ENCODE measurements around the gene ADCY7.

The ADCY7 gene

DNA sequence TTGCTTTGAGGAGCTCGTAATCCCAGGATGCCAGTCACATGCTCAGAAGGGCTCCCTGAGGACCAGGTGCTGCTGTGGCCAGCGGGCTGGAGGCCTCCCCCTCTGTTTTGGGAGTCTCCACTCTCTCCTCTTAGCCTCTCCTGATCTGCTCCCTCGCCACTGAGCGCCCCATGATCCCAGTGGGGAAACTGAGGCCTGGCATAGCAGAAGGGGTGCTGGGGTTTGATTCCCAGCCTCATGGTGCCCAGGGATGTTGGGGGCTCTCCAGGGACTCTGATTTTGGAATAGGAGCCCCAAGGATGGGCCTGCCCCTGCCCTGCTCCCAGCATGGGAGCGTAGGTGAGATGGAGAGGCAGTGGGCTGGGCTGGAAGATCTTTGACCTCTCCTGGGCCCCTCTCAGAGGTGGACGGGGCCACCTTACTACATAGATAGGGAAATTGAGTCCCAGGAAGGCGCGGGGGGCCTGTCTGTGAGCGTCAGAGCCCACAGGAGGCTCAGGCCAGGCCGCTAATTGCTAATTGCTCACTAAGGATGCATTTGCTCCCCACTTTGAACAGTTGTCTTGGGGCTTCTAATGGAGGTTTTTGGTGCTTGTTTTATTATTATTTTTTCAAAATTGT is 525 bp upstream of the ADCY7 start:
- in situ Hi-C loops (cut with MboI; ENCODE audit: low sequenced_read_pairs), result loop anchor here (10.0 kb wide), 1 partner anchor 49 kb away; no protein-coding TSS in a partner anchor

DNA sequence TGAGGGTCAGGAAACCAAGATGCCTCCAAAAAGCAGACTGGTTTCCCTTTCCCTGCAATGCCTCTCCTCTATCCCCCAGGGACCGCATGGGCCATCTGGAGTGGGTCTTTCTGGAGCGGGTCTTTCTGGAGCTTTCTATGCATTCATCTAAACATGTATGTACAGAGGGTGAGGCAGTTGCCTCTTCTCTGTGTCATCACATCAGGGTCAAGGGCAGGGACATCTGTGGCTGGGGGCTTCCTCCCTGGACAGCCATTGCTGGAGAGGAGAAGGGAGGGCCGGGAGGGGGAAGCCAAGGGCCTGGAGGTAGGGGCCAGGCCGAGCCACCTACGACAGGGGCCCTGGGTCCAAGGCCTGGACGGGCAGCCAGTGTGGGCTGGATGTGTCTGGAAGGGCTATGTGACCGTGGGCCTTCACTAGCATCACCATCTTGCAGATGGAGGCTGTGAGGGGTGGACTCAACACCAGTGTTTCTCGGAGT is 840 bp downstream of the ADCY7 start:
- in situ Hi-C loops (cut with MboI; ENCODE audit: low sequenced_read_pairs), result loop anchor here (10.0 kb wide), 1 partner anchor 48 kb away; no protein-coding TSS in a partner anchor

DNA sequence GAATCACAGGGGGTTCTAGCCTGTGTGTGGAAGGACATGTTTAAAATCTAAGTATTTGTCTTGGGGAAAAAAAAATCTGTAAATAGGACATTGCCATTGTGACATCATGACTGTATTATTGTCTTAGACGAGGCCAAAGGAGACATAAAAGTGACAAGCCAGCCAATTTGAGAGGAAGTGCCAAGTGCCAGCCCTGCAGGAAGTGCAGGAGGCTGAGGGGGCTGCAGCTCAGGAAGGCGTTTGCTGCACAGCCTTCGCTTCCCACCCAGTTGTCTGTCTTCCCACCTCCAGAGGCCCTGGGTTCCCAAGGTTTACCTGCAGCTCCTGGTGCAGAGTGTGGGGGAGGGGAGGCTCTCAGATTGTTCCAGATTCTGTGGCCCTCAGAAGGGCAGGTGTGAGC is 1.3 kb downstream of the ADCY7 start:
- in situ Hi-C loops (cut with MboI; ENCODE audit: low sequenced_read_pairs), result loop anchor here (10.0 kb wide), 1 partner anchor 47 kb away; no protein-coding TSS in a partner anchor

DNA sequence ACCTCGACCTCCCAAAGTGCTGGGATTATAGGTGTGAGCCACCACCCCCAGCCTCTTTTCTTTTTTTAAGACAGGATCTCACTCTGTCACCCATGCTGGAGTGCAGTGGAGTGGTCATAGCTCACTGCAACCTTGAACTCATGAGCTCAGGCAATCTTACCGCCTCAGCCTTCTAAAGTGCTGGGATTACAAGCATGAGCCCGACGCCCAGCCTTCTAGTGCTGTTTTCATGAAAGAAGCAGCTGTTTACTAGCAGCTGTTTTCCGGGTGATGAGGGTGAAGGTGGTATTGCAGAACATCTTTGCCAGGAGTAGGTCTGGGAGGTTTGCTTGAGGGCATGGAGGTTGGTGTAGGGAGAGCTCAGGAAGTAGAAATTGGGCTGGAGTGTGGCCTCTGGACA is 2.0 kb downstream of the ADCY7 start:
- in situ Hi-C loops (cut with MboI; ENCODE audit: low sequenced_read_pairs), result loop anchor here (10.0 kb wide), 1 partner anchor 46 kb away; no protein-coding TSS in a partner anchor

DNA sequence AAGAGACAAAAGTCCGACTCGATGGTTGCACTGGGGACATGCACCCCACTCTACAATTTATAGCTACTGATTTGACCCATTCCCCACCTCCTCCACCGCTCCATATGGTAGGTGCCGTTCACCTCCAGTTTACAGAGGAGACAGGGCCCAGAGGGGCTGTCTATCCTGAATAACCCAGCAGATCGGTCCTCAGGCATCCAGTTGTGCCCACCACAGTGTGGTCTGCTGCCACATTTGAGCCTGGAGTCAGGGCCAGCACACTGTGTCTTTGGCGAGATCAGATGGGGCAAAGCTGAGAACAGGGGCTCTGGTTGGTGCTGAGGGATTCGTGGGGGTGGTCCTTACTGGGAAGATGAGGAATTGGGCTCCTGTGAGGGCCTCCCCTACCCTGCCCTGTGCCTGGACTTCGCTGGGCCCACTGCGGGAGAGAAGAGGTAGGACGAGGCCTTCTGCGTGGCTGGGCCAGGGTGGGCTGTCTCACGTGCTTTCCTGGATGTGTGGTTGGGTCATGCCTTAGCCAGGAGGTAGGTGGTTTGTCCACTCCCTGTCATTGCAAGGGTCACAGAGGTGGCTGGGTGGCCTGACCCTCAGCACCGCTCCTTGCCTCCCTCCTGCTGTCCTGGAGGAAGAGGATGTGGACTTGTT is 2.8 kb downstream of the ADCY7 start:
- in situ Hi-C loops (cut with MboI; ENCODE audit: low sequenced_read_pairs), result loop anchor here (10.0 kb wide), 1 partner anchor 46 kb away; no protein-coding TSS in a partner anchor

DNA sequence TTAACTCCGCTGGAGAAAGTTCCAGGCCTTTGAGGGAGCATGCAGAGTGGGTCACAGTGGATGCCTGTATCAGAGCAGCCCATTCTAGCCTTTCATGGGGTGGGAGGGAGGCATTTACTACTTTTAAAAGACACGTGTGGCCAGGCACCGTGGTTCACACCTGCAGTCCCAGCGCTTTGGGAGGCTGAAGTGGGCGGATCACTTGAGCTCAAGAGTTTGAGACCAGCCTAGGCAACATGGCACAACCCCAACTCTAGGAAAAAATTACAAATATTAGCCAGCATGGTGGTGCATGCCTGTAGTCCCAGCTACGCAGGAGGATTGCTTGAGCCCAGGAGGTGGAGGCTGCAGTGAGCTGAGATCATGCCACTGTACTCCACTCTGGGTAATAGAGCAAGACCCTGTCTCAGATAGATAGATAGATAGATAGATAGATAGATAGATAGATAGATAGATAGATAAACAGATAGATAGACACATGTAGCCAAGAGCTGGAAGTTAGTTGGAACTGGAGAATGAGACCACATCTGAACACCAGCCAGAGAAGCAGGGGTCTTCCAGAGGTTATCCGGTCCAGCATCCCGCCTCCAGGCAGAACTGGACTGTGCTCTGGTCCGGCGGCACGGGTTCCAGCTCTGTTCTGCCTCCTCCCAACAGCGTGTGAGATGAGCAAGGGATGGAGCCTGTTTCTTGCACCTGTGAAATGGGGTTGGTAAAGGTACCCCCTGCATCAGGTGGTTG is 3.6 kb downstream of the ADCY7 start:
- in situ Hi-C loops (cut with MboI; ENCODE audit: low sequenced_read_pairs), result loop anchor here (10.0 kb wide), 1 partner anchor 45 kb away; no protein-coding TSS in a partner anchor

DNA sequence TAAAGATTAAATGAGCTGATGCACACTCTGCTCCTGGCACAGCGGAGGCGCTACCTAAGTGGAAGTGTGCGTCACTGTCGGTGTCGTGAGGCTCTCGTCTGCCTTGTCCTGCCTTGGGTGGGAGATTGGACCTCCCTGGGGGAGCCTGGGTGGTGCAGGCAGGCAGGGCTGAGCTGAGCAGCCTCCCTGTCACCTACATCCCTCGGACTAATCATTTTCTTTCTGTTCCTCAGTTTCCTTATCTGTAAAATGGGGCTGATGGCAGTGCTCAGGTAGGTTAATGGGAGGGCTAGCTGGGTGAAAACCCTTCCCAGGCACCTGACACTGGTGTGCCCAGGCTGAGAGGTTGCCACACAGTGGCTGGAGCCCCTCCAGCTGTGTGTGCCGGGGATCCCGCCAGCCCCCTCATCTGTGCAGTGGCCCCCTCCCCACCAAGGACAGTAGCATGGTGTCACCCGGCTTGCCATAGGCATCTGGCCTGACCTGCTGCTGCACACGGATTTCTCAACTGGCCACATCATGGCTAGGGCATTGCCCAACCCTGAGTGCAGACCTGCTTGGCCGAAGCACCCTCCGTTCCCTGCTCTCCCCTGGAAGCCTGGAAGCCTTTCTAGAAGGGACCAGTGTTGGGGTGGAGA is 4.3 kb downstream of the ADCY7 start:
- in situ Hi-C loops (cut with MboI; ENCODE audit: low sequenced_read_pairs), result no loop called here

DNA sequence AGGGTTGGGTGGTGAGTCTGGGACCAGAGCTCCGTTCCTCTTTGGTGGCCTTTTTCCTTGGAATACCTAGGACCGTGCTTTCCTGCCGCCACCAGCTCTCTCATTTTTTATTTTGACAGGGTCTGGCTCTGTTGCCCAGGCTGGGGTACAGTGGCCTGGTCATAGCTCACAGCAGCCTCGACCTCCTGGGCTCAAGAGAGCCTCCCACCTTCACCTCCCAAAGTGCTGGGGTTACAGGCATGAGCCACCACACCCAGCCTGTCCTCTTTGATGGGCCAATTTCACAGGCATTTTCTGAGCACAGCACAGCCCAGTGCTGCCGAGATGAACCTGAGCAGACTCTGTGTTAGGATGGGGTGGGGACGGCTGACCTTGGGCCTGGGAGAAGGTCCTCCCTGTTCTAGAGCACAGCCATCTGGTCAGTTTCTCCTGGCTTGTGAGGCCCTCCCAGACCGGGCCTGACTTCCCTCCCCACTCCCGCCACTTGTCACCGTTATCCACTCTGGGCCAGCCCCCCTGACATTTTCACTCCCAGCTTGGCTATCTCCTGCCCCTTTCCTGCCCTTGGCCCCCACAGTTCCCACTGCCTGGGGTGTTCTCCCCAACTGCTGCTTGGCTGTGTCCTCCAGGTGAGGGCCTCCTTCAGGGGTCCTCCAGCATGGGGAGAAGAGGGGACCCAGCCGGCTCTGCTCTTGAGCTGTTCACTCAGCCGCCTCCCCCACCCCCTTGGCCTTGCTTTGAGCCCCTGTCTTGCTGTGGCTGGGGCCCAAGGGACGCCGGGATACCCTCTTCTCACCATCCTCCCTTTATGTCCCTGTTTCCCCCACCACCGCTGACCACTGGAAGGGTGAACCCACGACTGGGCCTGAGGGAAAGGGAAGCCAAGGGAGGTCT is 5.0 kb downstream of the ADCY7 start:
- in situ Hi-C loops (cut with MboI; ENCODE audit: low sequenced_read_pairs), result no loop called here

DNA sequence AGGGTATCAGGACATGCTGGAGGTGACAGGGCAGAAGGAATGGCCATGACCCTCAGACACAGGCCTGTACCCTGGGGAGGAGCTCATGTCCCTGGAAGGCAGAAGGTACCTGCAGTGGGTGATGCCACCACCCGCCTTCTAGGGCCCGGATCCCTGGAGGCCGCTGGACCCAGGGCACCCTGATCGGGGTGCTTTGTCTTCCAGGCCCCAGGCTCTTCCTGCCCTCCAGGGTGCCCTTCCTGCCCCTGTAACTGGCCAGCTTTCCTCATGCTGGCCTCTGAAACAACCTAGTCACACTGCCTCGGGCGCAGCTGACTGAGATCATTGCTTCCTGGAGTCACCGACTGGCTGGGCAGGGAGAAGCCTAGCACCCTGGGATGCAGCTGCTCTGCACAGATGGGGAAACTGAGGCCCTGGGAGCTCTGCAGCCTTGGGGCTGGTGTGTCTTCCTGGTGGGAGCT is 5.8 kb downstream of the ADCY7 start:
- in situ Hi-C loops (cut with MboI; ENCODE audit: low sequenced_read_pairs), result no loop called here

DNA sequence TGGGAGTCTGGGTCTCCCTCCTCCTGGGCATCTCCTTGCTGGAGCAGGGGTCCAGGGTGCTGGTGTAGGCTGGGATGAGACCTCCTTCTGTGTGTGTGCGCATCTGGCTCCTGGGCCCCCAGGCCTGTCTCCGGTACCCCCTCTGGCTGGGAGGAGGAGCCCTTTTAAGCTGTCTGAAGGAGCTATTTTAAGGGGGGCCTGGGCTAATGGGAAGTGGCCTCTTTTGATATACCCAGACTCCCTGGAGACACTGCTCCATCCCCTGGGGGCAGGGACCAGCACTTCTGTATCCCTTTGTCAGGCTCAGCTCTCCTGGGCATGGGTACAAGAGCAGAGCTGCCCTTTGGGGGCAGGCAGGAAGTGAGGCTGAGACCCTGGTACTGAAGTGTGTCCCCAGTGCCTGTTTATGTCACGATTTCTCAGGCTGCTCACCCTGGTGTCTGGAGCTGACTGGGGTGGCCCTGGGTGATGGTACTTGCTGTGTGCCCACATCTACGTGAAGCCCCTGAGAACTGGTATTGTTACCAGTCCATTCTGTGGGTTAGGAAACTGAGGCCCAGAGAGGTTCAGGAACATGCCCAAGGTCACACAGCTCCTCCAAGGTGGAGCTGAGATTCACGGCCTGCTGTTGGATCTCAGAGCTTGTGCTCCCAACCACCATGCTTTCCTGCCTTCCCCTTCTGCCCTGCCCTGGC is 6.5 kb downstream of the ADCY7 start:
- in situ Hi-C loops (cut with MboI; ENCODE audit: low sequenced_read_pairs), result no loop called here

DNA sequence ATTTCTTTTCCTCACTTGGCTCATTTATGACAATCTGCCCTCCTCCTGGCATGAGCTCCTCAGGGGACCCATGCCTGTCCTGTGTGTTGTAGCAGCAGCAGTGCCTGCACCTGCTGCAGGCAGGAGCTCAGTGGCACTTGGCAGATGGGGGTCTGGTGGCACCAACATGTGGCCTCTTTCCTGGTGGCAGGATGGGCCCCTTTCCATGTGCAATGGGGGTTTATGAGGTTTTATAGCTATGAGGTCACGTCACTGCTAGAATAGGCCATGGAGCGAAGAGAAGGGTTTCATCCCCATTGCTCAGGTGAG is 7.0 kb downstream of the ADCY7 start:
- in situ Hi-C loops (cut with MboI; ENCODE audit: low sequenced_read_pairs), result no loop called here

DNA sequence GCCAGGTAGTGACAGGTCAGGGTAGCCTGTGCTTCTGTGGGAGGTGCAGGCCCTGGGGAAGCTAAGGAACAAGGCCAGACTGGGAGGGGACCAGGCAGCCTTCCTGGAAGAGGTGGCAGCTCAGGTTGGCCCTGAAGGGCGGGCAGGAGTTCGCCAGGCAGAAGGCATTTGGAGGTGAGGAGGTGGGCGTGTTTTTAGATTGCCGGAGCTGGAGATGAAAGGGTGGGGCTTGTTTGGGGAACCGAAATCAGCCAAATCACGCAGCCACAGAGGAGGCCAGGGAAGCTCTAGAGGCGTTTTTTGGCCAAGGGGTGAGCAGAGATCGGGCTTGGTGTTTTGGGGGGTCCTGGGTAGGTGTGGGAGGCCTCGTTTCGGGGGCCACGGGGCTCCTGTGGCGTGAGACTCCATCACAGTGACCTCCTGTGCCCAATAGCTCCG is 7.6 kb downstream of the ADCY7 start:
- in situ Hi-C loops (cut with MboI; ENCODE audit: low sequenced_read_pairs), result no loop called here

DNA sequence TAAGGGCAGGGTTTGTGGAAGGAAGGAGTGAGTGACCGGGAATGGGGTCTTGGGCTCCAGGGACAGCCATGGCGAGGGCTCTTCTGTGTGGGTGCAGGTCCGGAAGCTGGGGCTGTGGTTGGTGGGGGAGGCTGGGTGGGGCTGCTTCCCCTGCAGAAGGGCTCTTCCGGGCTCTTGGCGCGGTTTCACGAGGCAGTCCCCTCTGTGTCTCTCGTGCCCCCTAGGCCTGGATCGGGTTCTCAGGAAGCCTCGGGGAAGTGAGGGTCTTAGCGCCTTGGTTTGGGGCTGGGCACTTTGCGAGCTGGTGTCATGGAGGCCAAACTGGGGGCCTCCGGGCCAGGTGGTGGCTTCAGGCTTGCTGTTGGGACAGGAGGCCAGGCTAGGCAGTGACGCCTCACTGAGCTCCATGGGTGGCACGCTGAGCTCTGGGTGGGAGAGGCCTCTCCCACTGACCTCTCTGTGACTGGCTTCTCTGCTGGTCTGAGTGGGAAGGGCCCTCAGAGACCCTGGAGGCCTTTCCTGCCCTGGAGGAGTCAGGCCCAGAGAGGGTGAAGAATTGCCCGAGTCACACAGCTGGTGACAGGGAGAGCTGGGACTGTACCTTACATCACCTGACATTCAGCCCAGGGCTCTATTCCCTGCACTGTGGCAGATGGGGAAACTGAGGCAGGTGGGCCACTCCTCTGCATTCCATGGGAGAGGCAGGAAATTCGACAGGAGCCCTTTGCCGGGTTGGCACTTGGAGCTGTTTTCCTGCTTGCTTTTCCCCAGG is 8.2 kb downstream of the ADCY7 start:
- in situ Hi-C loops (cut with MboI; ENCODE audit: low sequenced_read_pairs), result no loop called here

DNA sequence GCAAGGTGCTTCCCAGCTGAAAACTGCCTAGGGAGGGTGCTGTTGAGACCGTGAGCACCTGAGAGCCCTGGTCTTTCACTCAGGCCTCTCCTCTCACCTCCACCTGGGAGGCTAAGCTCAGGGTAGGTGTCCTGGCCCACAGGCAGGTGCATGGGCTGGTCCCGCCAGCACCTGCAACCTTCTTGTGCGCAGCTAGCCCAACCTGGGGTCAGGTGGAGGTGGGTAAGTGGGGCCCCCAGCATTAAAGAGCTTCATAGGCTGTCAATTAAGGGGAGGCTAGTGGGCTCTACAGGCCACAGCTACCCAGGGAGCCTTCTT is 8.7 kb downstream of the ADCY7 start:
- in situ Hi-C loops (cut with MboI; ENCODE audit: low sequenced_read_pairs), result no loop called here

DNA sequence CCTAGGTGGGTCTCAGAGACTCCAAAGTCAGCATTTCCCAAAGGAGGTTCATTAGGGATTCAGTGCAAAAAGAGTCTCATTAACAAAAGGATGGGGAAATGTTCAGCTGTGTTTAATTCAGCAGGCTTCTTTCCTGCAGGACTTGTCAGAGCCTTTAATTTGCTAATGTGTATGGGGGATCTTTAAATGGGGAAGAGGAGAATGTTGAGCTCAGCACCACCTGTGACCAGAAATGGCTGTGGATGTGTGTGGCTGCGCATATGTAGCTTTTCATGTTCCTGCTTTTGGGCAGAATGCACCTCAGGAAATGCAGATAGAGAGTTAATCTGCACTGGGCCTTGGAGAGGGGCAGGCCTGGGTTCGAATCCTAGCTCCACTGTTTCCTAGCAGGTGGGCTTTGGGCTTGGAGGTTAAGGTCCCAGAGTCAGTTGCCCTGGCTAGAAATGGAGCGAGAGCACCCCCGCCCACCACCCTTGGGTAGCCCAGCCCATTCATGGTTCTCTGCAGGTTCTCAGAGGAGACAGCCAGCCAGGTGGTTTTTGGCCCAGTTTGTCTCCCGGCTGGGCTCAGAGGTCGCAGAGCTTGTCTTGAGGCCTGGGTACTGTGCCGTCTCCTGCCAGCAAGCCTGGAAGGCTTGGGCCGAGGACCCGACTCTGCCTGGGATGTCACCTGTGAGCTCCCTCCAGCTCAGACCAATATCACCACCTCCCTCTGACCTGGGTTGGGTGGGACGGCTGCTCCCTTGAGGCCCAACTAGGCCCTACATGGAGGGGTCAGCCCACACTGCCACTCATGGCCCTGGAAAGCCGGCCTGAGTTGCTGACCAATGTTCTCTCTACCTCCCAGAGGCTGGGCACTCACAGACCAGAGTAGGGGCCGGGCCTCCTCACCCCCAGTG is 9.3 kb downstream of the ADCY7 start:
- in situ Hi-C loops (cut with MboI; ENCODE audit: low sequenced_read_pairs), result no loop called here

DNA sequence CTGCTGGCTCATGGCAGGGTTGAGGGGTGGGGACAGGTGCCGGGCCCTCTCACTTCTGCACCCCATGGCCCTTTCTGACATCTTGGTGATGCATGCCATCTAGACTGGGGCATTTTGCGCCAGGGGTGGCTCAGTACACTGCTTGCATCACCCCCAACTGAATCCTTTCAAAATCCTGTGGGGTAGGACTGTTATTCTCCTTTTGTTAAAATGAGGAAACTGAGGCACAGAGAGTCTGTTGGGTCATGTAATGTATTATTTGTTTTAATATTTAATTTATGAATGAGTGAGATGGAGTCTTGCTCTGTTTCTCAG is 9.9 kb downstream of the ADCY7 start:
- in situ Hi-C loops (cut with MboI; ENCODE audit: low sequenced_read_pairs), result no loop called here

DNA sequence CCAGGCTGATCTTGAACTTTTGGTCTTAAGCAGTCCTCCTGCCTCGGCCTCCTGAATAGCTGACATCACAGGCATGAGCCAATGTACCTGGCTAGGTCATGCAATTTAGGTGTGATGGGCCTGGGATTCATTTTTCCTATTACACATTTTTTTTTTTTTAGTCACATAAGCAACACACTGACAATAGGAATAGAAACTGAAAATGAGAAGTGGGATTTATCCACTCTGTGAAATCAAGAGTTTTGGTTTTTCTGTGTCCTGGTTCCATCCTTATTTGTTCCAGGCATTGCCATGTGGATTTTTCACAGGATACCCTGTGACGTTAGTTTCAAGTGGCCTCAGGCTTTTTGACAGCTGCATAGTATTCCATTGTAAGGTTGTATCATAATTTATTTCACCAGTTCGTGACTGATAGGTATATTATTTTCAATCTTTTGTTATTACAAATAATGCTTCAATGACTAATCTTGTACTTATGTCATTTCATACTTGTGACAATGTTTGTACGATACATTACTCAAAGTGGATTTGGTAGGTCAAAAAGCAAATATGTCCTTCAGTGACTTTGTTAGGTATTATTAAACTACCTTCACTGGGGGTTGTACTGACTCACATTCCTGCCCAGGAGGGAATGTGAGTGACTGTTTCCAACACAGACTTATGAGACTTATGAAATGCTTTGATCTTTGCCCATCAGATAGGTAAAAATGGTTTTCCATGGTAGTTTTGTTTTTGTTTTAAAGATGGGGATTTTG is 10.6 kb downstream of the ADCY7 start:
- in situ Hi-C loops (cut with MboI; ENCODE audit: low sequenced_read_pairs), result no loop called here
